Forelimb muscle (tissue), 1 donor: ENCODE results near the gene SRPK1. TPM values are rescaled to one million over a fixed set of nuclear protein-coding genes. Genes with fewer than 3 reads are reported as not detected.

Experiments
- DNase-seq: peaks from one replicate; pipeline ENCODE4 v3.0.0-alpha.2; 2013; ENCODE audit warnings: low read depth
- polyA plus RNA-seq: library from polyadenylated mRNA; unstranded; fragments of 120-200 nt; gene quantifications from one replicate; pipeline ENCODE4 v1.2.1, GENCODE V29; 2013; ENCODE audit not compliant: insufficient read length

Gene SRPK1
- polyA plus RNA-seq, 1 donor = 15.6 TPM

GRCh38 chr6:35817515-35817914 lies 103.4 kb downstream of the SRPK1 start:
- DNase-seq = no peak

GRCh38 chr6:35811699-35811995 lies 109.3 kb downstream of the SRPK1 start:
- DNase-seq = no peak

GRCh38 chr6:35810971-35811698 lies 109.8 kb downstream of the SRPK1 start:
- no peak for DNase-seq

GRCh38 chr6:35809809-35810208 lies 111.1 kb downstream of the SRPK1 start:
- DNase-seq = no peak

GRCh38 chr6:35808688-35809087 lies 112.2 kb downstream of the SRPK1 start:
- no peak for DNase-seq

GRCh38 chr6:35804996-35805736 lies 115.7 kb downstream of the SRPK1 start, which contains the start of gene LHFPL5:
Gene LHFPL5, plus strand, starts transcription at chr6:35805352. Its CDS starts 319 bp downstream, at chr6:35805671.
- no peak for DNase-seq

- no peak for DNase-seq
Observed at GRCh38 chr6:35801148-35801547, 119.8 kb downstream of the SRPK1 start.

- DNase-seq = no peak
Observed at GRCh38 chr6:35798706-35799105, 122.2 kb downstream of the SRPK1 start.

GRCh38 chr6:35797837-35798526 lies 122.9 kb downstream of the SRPK1 start:
- no peak for DNase-seq

- DNase-seq = no peak
Observed at GRCh38 chr6:35796236-35796635, 124.7 kb downstream of the SRPK1 start.

- no peak for DNase-seq
Observed at GRCh38 chr6:35795453-35796071, 125.3 kb downstream of the SRPK1 start.

GRCh38 chr6:35794536-35795452 lies 126.1 kb downstream of the SRPK1 start:
- no peak for DNase-seq

GRCh38 chr6:35790683-35791082 lies 130.2 kb downstream of the SRPK1 start:
- no peak for DNase-seq

- DNase-seq = no peak
Observed at GRCh38 chr6:35788423-35788982, 132.4 kb downstream of the SRPK1 start.

- DNase-seq = no peak
Observed at GRCh38 chr6:35787266-35788218, 133.4 kb downstream of the SRPK1 start.

- no peak for DNase-seq
Observed at GRCh38 chr6:35786810-35787209, 134.1 kb downstream of the SRPK1 start.

- DNase-seq = no peak
Observed at GRCh38 chr6:35786272-35786671, 134.6 kb downstream of the SRPK1 start.

GRCh38 chr6:35784200-35784599 lies 136.7 kb downstream of the SRPK1 start:
- no peak for DNase-seq
